WTC11 (cell line): Measurements from ENCODE around the gene COG5. TPM values are rescaled to one million over a fixed set of nuclear protein-coding genes. Genes with fewer than 3 reads are reported as not detected.

Source experiments
- ATAC-seq: fragments of 200-7000 bp; cut with Tn5 transposase; 2 replicates; pipeline ENCODE4 v1.10.0; 2021; ENCODE audit warnings: mild to moderate bottlenecking, moderate library complexity
- CTCF ChIA-PET: fragments of 300-600 bp; sonication (Branson Sonifier 250); formaldehyde crosslinking; loops from one replicate; lab custom pipeline; 2021; ENCODE audit warnings: antibody characterized with exemption; lab: Charles Lee
- POLR2A ChIA-PET: fragments of 350-600 bp; sonication (Branson Sonifier 250); formaldehyde crosslinking; loops from one replicate; lab custom pipeline; 2021; ENCODE audit warnings: antibody characterized with exemption; lab: Charles Lee
- DNase-seq: peaks from one replicate; pipeline ENCODE4 v3.0.0; 2021; ENCODE audit warnings: low spot score
- H3K27ac Mint-ChIP-seq: 2 replicates; pipeline ENCODE4 v1.8.0; 2021; ENCODE audit warnings: mixed read lengths
- H3K27me3 Mint-ChIP-seq: 2 replicates; pipeline ENCODE4 v1.8.0; 2021; ENCODE audit warnings: low read depth, mild to moderate bottlenecking, moderate library complexity, mixed read lengths
- H3K36me3 Mint-ChIP-seq: 2 replicates; pipeline ENCODE4 v1.8.0; 2021; ENCODE audit warnings: mixed read lengths
- H3K4me1 Mint-ChIP-seq: 2 replicates; pipeline ENCODE4 v1.8.0; 2022; ENCODE audit warnings: mixed read lengths
- H3K4me3 Mint-ChIP-seq: 2 replicates; pipeline ENCODE4 v1.8.0; 2021; ENCODE audit warnings: mild to moderate bottlenecking, moderate library complexity, mixed read lengths
- H3K9me3 Mint-ChIP-seq: 2 replicates; pipeline ENCODE4 v1.8.0; 2021; ENCODE audit warnings: mixed read lengths
- ATF2 ChIP-seq: sonication (generic); formaldehyde crosslinking; IDR thresholded peaks from 2 replicates; pipeline ENCODE4 v1.8.1; 2022; ENCODE audit warnings: low read depth, missing genetic modification reagents, borderline replicate concordance
- ETV6 ChIP-seq: sonication (generic); formaldehyde crosslinking; IDR thresholded peaks from 2 replicates; pipeline ENCODE4 v1.8.1; 2022; ENCODE audit warnings: mild to moderate bottlenecking, missing genetic modification reagents
- FOXP1 ChIP-seq: sonication (generic); formaldehyde crosslinking; IDR thresholded peaks from 2 replicates; pipeline ENCODE4 v1.8.0; 2022; ENCODE audit warnings: missing genetic modification reagents, mild to moderate bottlenecking, moderate library complexity, borderline replicate concordance
- FOXP4 ChIP-seq: sonication (generic); formaldehyde crosslinking; IDR thresholded peaks from 2 replicates; pipeline ENCODE4 v1.8.0; 2022; ENCODE audit warnings: mild to moderate bottlenecking, missing genetic modification reagents
- HMGA2 ChIP-seq: fragments of 250-450 bp; sonication (Bioruptor Pico); IDR thresholded peaks from 2 replicates; pipeline ENCODE4 v1.4.0; 2021; ENCODE audit warnings: mild to moderate bottlenecking, moderate library complexity
- IRF1 ChIP-seq: sonication (generic); formaldehyde crosslinking; IDR thresholded peaks from 2 replicates; pipeline ENCODE4 v1.8.0; 2023; ENCODE audit warnings: missing genetic modification reagents
- IRF2 ChIP-seq: sonication (generic); formaldehyde crosslinking; IDR thresholded peaks from 2 replicates; pipeline ENCODE4 v1.8.0; 2022; ENCODE audit warnings: low read depth, missing genetic modification reagents, borderline replicate concordance
- JUN ChIP-seq: sonication (generic); formaldehyde crosslinking; IDR thresholded peaks from 2 replicates; pipeline ENCODE4 v1.8.0; 2023; ENCODE audit warnings: mild to moderate bottlenecking, missing genetic modification reagents
- MYBL2 ChIP-seq: sonication (generic); formaldehyde crosslinking; IDR thresholded peaks from 2 replicates; pipeline ENCODE4 v1.8.1; 2023; ENCODE audit warnings: mild to moderate bottlenecking, moderate library complexity, missing genetic modification reagents
- NFE2L1 ChIP-seq: sonication (generic); formaldehyde crosslinking; IDR thresholded peaks from 2 replicates; pipeline ENCODE4 v1.8.1; 2023; ENCODE audit warnings: missing genetic modification reagents
- NFYB ChIP-seq: sonication (generic); formaldehyde crosslinking; conservative IDR thresholded peaks from 2 replicates; pipeline ENCODE4 v1.8.0; 2022; ENCODE audit warnings: low read depth, missing genetic modification reagents
- PRDM15 ChIP-seq: sonication (generic); formaldehyde crosslinking; IDR thresholded peaks from 2 replicates; pipeline ENCODE4 v1.8.0; 2022; ENCODE audit warnings: missing genetic modification reagents
- PREB ChIP-seq: sonication (generic); formaldehyde crosslinking; IDR thresholded peaks from 2 replicates; pipeline ENCODE4 v1.8.1; 2022; ENCODE audit warnings: mild to moderate bottlenecking, missing genetic modification reagents, moderate library complexity, borderline replicate concordance
- PRRX2 ChIP-seq: fragments of 250-450 bp; sonication (Bioruptor Pico); IDR thresholded peaks from 2 replicates; pipeline ENCODE4 v1.8.0; 2021; ENCODE audit warnings: mild to moderate bottlenecking
- SP1 ChIP-seq: sonication (generic); formaldehyde crosslinking; conservative IDR thresholded peaks from 2 replicates; pipeline ENCODE4 v1.8.1; 2022; ENCODE audit warnings: missing genetic modification reagents
- TEAD4 ChIP-seq: sonication (generic); formaldehyde crosslinking; IDR thresholded peaks from 2 replicates; pipeline ENCODE4 v1.8.0; 2022; ENCODE audit warnings: mild to moderate bottlenecking, missing genetic modification reagents
- TP53 ChIP-seq: sonication (generic); formaldehyde crosslinking; IDR thresholded peaks from 2 replicates; pipeline ENCODE4 v1.8.1; 2023; ENCODE audit warnings: mild to moderate bottlenecking, missing genetic modification reagents
- ZNF219 ChIP-seq: sonication (generic); formaldehyde crosslinking; IDR thresholded peaks from 2 replicates; pipeline ENCODE4 v1.8.0; 2023; ENCODE audit warnings: missing genetic modification reagents, mild to moderate bottlenecking, borderline replicate concordance
- ZNF396 ChIP-seq: fragments of 250-450 bp; sonication (Bioruptor Pico); IDR thresholded peaks from 2 replicates; pipeline ENCODE4 v1.8.0; 2021; ENCODE audit warnings: mild to moderate bottlenecking, moderate library complexity, borderline replicate concordance
- ZNF423 ChIP-seq: fragments of 250-450 bp; sonication (Bioruptor Pico); IDR thresholded peaks from 2 replicates; pipeline ENCODE4 v2.1.2; 2022; ENCODE audit warnings: mild to moderate bottlenecking, moderate library complexity
- ZNF532 ChIP-seq: fragments of 250-450 bp; sonication (Bioruptor Pico); IDR thresholded peaks from 2 replicates; pipeline ENCODE4 v1.9.0; 2021; ENCODE audit warnings: mild to moderate bottlenecking, borderline replicate concordance
- ZSCAN18 ChIP-seq: fragments of 250-450 bp; sonication (Bioruptor Pico); IDR thresholded peaks from 2 replicates; pipeline ENCODE4 v2.1.2; 2022; ENCODE audit warnings: mild to moderate bottlenecking, moderate library complexity
- total RNA-seq: library from RNA; stranded (reverse); gene quantifications from 3 replicates; pipeline ENCODE4 v1.2.3, GENCODE V29; 2021

COG5 gene
- total RNA-seq, 1 experiment from 2014 or later, result 23.8 TPM

GRCh38 chr7:107479303-107479702, 84.4 kb downstream of the COG5 start:
- Mint-ChIP-seq H3K36me3 (no peaks in the 10 kb centered on the region), H3K27ac (no peak overlapping the region), H3K4me3 (no peak overlapping the region), H3K9me3 (no peaks in the 10 kb centered on the region), H3K4me1 (no peaks in the 10 kb centered on the region), H3K27me3 (no peaks in the 10 kb centered on the region)
- ChIA-PET CTCF (interaction anchor here (2.9 kb wide), 1 partner anchor 16 kb away, joined by 9 read pairs; no protein-coding TSS in a partner anchor), POLR2A (no interaction called here)
- no peak for ATAC-seq
- TF ChIP-seq PRRX2 (CRISPR knock-in tag) (no peak), TP53 (CRISPR knock-in tag) (no peak), ZSCAN18 (CRISPR knock-in tag) (no peak), IRF1 (CRISPR knock-in tag) (no peak), FOXP1 (CRISPR knock-in tag) (no peak), ZNF532 (CRISPR knock-in tag) (no peak), NFYB (CRISPR knock-in tag) (no peak), JUN (CRISPR knock-in tag) (no peak), FOXP4 (CRISPR knock-in tag) (no peak), ATF2 (CRISPR knock-in tag) (no peak), HMGA2 (CRISPR knock-in tag) (no peak), ZNF423 (CRISPR knock-in tag) (no peak), SP1 (CRISPR knock-in tag) (no peak), MYBL2 (CRISPR knock-in tag) (no peak)
- no peak for DNase-seq

GRCh38 chr7:107474104-107474521, 89.6 kb downstream of the COG5 start:
- H3K9me3 Mint-ChIP-seq, result no peaks in the 10 kb centered on the region
- no peak overlapping the region for H3K4me3 Mint-ChIP-seq
- H3K4me1 Mint-ChIP-seq, result peaks cover 5% of the 10 kb centered on the region
- H3K27me3 Mint-ChIP-seq, result no peaks in the 10 kb centered on the region
- no peaks in the 10 kb centered on the region for H3K36me3 Mint-ChIP-seq
- CTCF ChIA-PET, result no interaction called here
- no peak for DNase-seq
- POLR2A ChIA-PET, result no interaction called here
- H3K27ac Mint-ChIP-seq, result no peak overlapping the region
- no peak for ATAC-seq
- TF ChIP-seq ETV6 (no peak), IRF2 (no peak), PRDM15 (no peak), ZNF396 (CRISPR knock-in tag) (no peak), TEAD4 (CRISPR knock-in tag) (no peak), NFE2L1 (CRISPR knock-in tag) (no peak), PREB (CRISPR knock-in tag) (no peak), NFYB (CRISPR knock-in tag) (no peak), HMGA2 (CRISPR knock-in tag) (no peak), ZNF219 (CRISPR knock-in tag) (no peak)
